ENCODE results near the gene FAR1.
"Not testable (repeated sequence)": the region's sequence is repeated elsewhere in the genome, so short reads cannot be mapped to it uniquely, and the experiment has no call there.

The FAR1 gene

GRCh38 chr11:13705710-13706109 is 37.2 kb downstream of the FAR1 start:
- no peak for DNase-seq (ENCODE audit: low read depth in 1 of 2, low spot score in 1 of 2)

GRCh38 chr11:13713982-13714381 is 45.5 kb downstream of the FAR1 start:
- no peak for DNase-seq (ENCODE audit: low read depth in 1 of 2, low spot score in 1 of 2)

GRCh38 chr11:13717331-13717730 is 48.9 kb downstream of the FAR1 start:
- no peak for DNase-seq (ENCODE audit: low read depth in 1 of 2, low spot score in 1 of 2)

GRCh38 chr11:13718394-13718793 is 49.9 kb downstream of the FAR1 start:
- no peak for DNase-seq (ENCODE audit: low read depth in 1 of 2, low spot score in 1 of 2)

GRCh38 chr11:13720940-13721339 is 52.5 kb downstream of the FAR1 start:
- no peak for DNase-seq (ENCODE audit: low read depth in 1 of 2, low spot score in 1 of 2)

GRCh38 chr11:13721760-13722159 is 53.3 kb downstream of the FAR1 start:
- DNase-seq (ENCODE audit: low read depth in 1 of 2, low spot score in 1 of 2): no peak

- no peak for DNase-seq (ENCODE audit: low read depth in 1 of 2, low spot score in 1 of 2)
Measured at GRCh38 chr11:13726456-13726855, 58.0 kb downstream of the FAR1 start.

GRCh38 chr11:13728076-13728475 is 59.6 kb downstream of the FAR1 start:
- no peak for DNase-seq (ENCODE audit: low read depth in 1 of 2, low spot score in 1 of 2)

GRCh38 chr11:13734530-13734929 is 66.1 kb downstream of the FAR1 start:
- no peak for DNase-seq (ENCODE audit: low read depth in 1 of 2, low spot score in 1 of 2)

- DNase-seq (ENCODE audit: low read depth in 1 of 2, low spot score in 1 of 2): no peak
Measured at GRCh38 chr11:13745165-13745564, 76.7 kb downstream of the FAR1 start.

GRCh38 chr11:13753316-13753715 is 84.8 kb downstream of the FAR1 start:
- DNase-seq (ENCODE audit: low read depth in 1 of 2, low spot score in 1 of 2): not testable (repeated sequence)

GRCh38 chr11:13759050-13759449 is 90.6 kb downstream of the FAR1 start:
- no peak for DNase-seq (ENCODE audit: low read depth in 1 of 2, low spot score in 1 of 2)

- no peak for DNase-seq (ENCODE audit: low read depth in 1 of 2, low spot score in 1 of 2)
Measured at GRCh38 chr11:13760115-13760514, 91.6 kb downstream of the FAR1 start.

GRCh38 chr11:13761250-13761649 is 92.8 kb downstream of the FAR1 start:
- DNase-seq (ENCODE audit: low read depth in 1 of 2, low spot score in 1 of 2): no peak

GRCh38 chr11:13761716-13762115 is 93.2 kb downstream of the FAR1 start:
- no peak for DNase-seq (ENCODE audit: low read depth in 1 of 2, low spot score in 1 of 2)

- DNase-seq (ENCODE audit: low read depth in 1 of 2, low spot score in 1 of 2): no peak
Measured at GRCh38 chr11:13762718-13763117, 94.2 kb downstream of the FAR1 start.

- DNase-seq (ENCODE audit: low read depth in 1 of 2, low spot score in 1 of 2): no peak
Measured at GRCh38 chr11:13763341-13763740, 94.9 kb downstream of the FAR1 start.

GRCh38 chr11:13765886-13766285 is 97.4 kb downstream of the FAR1 start:
- DNase-seq (ENCODE audit: low read depth in 1 of 2, low spot score in 1 of 2): no peak

- DNase-seq (ENCODE audit: low read depth in 1 of 2, low spot score in 1 of 2): no peak
Measured at GRCh38 chr11:13767471-13767870, 99.0 kb downstream of the FAR1 start.

GRCh38 chr11:13769188-13769587 is 100.7 kb downstream of the FAR1 start:
- no peak for DNase-seq (ENCODE audit: low read depth in 1 of 2, low spot score in 1 of 2)

- DNase-seq (ENCODE audit: low read depth in 1 of 2, low spot score in 1 of 2): no peak
Measured at GRCh38 chr11:13771151-13771550, 102.7 kb downstream of the FAR1 start.

- no peak for DNase-seq (ENCODE audit: low read depth in 1 of 2, low spot score in 1 of 2)
Measured at GRCh38 chr11:13772223-13773046, 104.0 kb downstream of the FAR1 start.

GRCh38 chr11:13775471-13775870 is 107.0 kb downstream of the FAR1 start:
- DNase-seq (ENCODE audit: low read depth in 1 of 2, low spot score in 1 of 2): no peak
